Airway epithelial cell (primary cell): ENCODE measurements around the gene MAP4K4. TPM values are rescaled to one million over a fixed set of nuclear protein-coding genes. Genes with fewer than 3 reads are reported as not detected.

ENCODE experiments used
- total RNA-seq: library from RNA; depleted of rRNA; stranded (reverse); fragments of >200 nt; gene quantifications from 2 replicates; pipeline ENCODE4 v1.2.3, GENCODE V29; 2015

The MAP4K4 gene
- total RNA-seq, result 42.4 and 60.3 TPM in 2 replicates

DNA sequence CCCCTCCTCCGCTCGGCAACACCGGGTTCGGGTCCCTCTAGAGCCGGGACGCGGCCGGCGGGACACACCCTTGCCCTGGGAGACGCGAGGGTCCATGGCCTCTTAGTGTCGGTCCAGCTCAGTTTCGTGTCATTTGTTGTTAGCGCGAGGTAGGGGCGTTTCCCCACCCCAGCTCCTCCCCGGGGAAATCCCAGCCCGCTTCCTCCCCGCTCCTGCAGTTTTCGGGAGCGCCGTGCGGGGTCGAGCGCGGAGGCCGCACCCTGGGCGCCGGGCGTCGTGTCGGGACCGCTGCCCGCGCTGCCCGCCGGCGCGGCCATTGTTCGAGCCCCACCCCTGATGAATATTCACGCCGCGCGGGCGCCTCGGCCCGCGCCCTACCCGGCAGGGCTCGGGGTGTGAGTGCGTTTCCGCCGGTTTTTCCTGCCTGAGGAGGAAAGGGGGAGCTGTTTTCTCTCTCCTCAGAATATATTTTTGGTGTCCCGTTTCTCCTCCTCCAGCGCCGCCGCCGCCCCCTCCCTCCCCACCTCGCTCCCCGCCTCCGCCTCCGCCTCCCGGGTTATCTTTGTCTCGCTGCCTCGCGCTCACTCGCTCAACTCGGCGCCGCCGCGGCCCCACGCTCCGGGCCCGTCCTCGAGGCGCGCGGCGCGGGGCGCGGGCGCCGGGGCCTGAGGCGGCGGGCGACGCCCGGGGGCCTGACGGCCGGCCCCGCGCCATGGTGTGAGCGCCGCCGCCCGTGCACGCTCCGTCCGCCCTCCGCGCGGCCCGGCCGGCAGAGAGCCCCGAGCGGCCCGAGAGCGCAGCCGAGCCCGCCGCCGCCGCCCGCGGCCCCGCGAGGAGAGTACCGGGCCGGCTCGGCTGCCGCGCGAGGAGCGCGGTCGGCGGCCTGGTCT lies at the start of gene MAP4K4:
Gene MAP4K4, plus strand, starts transcription at position 584 of the 890 bp plus-strand sequence. CDS start 374 bp downstream, outside the sequence.

Other genes with a start within 250 kb of the MAP4K4 start
- gene RFX8, start 222.6 kb upstream of the MAP4K4 start, total RNA-seq, result 0.09 and 0.85 TPM in 2 replicates